ENCODE data around the gene SLC7A7.
"Not testable (repeated sequence)": the region's sequence is repeated elsewhere in the genome, so short reads cannot be mapped to it uniquely, and the experiment has no call there.

SLC7A7 gene

GRCh38 chr14:22786685-22787084 lies 28.6 kb downstream of the SLC7A7 start:
- no peak for DNase-seq (ENCODE audit: low read depth)

GRCh38 chr14:22781301-22781991 lies 33.8 kb downstream of the SLC7A7 start:
- DNase-seq (ENCODE audit: low read depth), result peak; percentile 27

GRCh38 chr14:22780941-22781300 lies 34.3 kb downstream of the SLC7A7 start:
- DNase-seq (ENCODE audit: low read depth), result no peak

GRCh38 chr14:22780105-22780679 lies 35.0 kb downstream of the SLC7A7 start:
- DNase-seq (ENCODE audit: low read depth), result no peak

- no peak for DNase-seq (ENCODE audit: low read depth)
Observed at GRCh38 chr14:22778084-22778483, 37.2 kb downstream of the SLC7A7 start.

- DNase-seq (ENCODE audit: low read depth), result not testable (repeated sequence)
Observed at GRCh38 chr14:22776849-22777248, 38.4 kb downstream of the SLC7A7 start.

- no peak for DNase-seq (ENCODE audit: low read depth)
Observed at GRCh38 chr14:22776215-22776614, 39.0 kb downstream of the SLC7A7 start.

- no peak for DNase-seq (ENCODE audit: low read depth)
Observed at GRCh38 chr14:22774011-22774706, 41.1 kb downstream of the SLC7A7 start.

GRCh38 chr14:22773162-22774010 lies 41.8 kb downstream of the SLC7A7 start:
- DNase-seq (ENCODE audit: low read depth), result no peak

- DNase-seq (ENCODE audit: low read depth), result no peak
Observed at GRCh38 chr14:22772725-22773124, 42.5 kb downstream of the SLC7A7 start.

GRCh38 chr14:22770481-22771187 lies 44.6 kb downstream of the SLC7A7 start:
- DNase-seq (ENCODE audit: low read depth), result no peak

GRCh38 chr14:22769369-22769768 lies 45.9 kb downstream of the SLC7A7 start:
- no peak for DNase-seq (ENCODE audit: low read depth)

- DNase-seq (ENCODE audit: low read depth), result no peak
Observed at GRCh38 chr14:22768947-22769346, 46.3 kb downstream of the SLC7A7 start.

GRCh38 chr14:22767323-22767589 lies 48.0 kb downstream of the SLC7A7 start:
- no peak for DNase-seq (ENCODE audit: low read depth)

GRCh38 chr14:22766457-22767322 lies 48.5 kb downstream of the SLC7A7 start, which contains the start of gene OXA1L:
OXA1L (plus strand) TSS chr14:22766688; CDS start chr14:22766702, 14 bp downstream.
- peak; percentile 81 for DNase-seq (ENCODE audit: low read depth)

GRCh38 chr14:22764382-22764781 lies 50.9 kb downstream of the SLC7A7 start:
- DNase-seq (ENCODE audit: low read depth), result no peak

GRCh38 chr14:22761734-22762133 lies 53.5 kb downstream of the SLC7A7 start:
- DNase-seq (ENCODE audit: low read depth), result no peak

- DNase-seq (ENCODE audit: low read depth), result not testable (repeated sequence)
Observed at GRCh38 chr14:22757972-22758650, 57.1 kb downstream of the SLC7A7 start.

- no peak for DNase-seq (ENCODE audit: low read depth)
Observed at GRCh38 chr14:22753586-22753985, 61.6 kb downstream of the SLC7A7 start.

GRCh38 chr14:22752422-22752821 lies 62.8 kb downstream of the SLC7A7 start:
- DNase-seq (ENCODE audit: low read depth), result no peak
